Heart left ventricle (tissue), 16 donors: Measurements from ENCODE around the gene UTY. TPM values are rescaled to one million over a fixed set of nuclear protein-coding genes. Genes with fewer than 3 reads are reported as not detected.

Experiments used
- ATAC-seq, 4 donors: fragments of 200-7000 bp; cut with Tn5 transposase; one replicate each; pipeline ENCODE4 v1.9.1; 2020 to 2022; ENCODE audit warnings: moderate library complexity in 4 of 4, mild to moderate bottlenecking in 3 of 4, moderate number of reproducible peaks in 1 of 4
- DNase-seq, 5 donors: peaks; one replicate each; pipeline ENCODE4 v3.0.0-alpha.2; 2020
- H3K27ac ChIP-seq, 12 donors: fragments of 200-600 bp; sonication (generic) in 4 of 12; one replicate each; pipeline versions ENCODE4 v1.5.0 to v1.8.0; 2016 to 2022; ENCODE audit warnings: mild to moderate bottlenecking in 2 of 12
- H3K27me3 ChIP-seq, 9 donors: fragments of 200-600 bp; sonication (generic) in 2 of 9; one replicate each; pipeline versions ENCODE4 v1.5.1 to v1.8.0; 2016 to 2022; ENCODE audit warnings: mild to moderate bottlenecking in 3 of 9
- H3K36me3 ChIP-seq, 9 donors: fragments of 200-600 bp; sonication (generic) in 2 of 9; one replicate each; pipeline versions ENCODE4 v1.5.0 to v1.8.0; 2018 to 2022; ENCODE audit warnings: mild to moderate bottlenecking in 2 of 9
- H3K4me1 ChIP-seq, 12 donors: fragments of 200-600 bp; sonication (generic) in 4 of 12; one replicate each; pipeline versions ENCODE4 v1.5.0 to v1.8.0; 2016 to 2022; ENCODE audit warnings: mild to moderate bottlenecking in 3 of 12
- H3K4me3 ChIP-seq, 12 donors: fragments of 200-600 bp; sonication (generic) in 4 of 12; one replicate each; pipeline versions ENCODE4 v1.5.0 to v1.8.0; 2017 to 2022; ENCODE audit warnings: mild to moderate bottlenecking in 9 of 12, moderate library complexity in 4 of 12
- H3K9me3 ChIP-seq, 12 donors: fragments of 200-600 bp; sonication (generic) in 4 of 12; one replicate each; pipeline versions ENCODE4 v1.5.0 to v1.8.0; 2016 to 2022; ENCODE audit warnings: mild to moderate bottlenecking in 1 of 12
- POLR2A ChIP-seq, 2 donors: fragments of 450-650 bp; IDR thresholded peaks; one replicate each; pipeline ENCODE4 v1.6.1; 2017; ENCODE audit warnings: antibody characterized with exemption in 2 of 2, mild to moderate bottlenecking in 2 of 2, moderate library complexity in 2 of 2
- WGBS, 4 donors: extraction: QIAGEN DNeasy Blood & Tissue Kit in 2 of 4; methylation state at CpG; one replicate each; pipeline versions ENCODE4 v1.1.5 to v1.1.7; 2013 to 2018; 5-methylcytosine and 5-hydroxymethylcytosine counted together
- intact Hi-C, 10 donors: fragments of 100-400 bp; cut with DNase I; formaldehyde crosslinking; loops; one replicate each; pipeline versions ENCODE4 v1.11.1 to v1.14.2; 2022
- polyA plus RNA-seq, 2 donors: library from polyadenylated mRNA; stranded (reverse); fragments of 200-250 nt; gene quantifications; one replicate each; pipeline ENCODE4 v1.2.3, GENCODE V29; 2013
- total RNA-seq, 9 donors: library from RNA; depleted of rRNA in 2 of 9; stranded (reverse); fragments of >200 nt in 2 of 9; fragmentation: NEBNext Ultra II Directional in 3 of 9; extraction: Animal tissue kit (Norgen Biotek cat#: 25700) in 3 of 9; gene quantifications; one replicate each; pipeline versions ENCODE4 v1.1.0 to v1.2.4, GENCODE V29; 2016 to 2023
- TF ChIP-seq, protein P1 (sequence below), 12 donors: fragments of 200-600 bp; sonication (generic) in 4 of 12; IDR thresholded peaks; one replicate each; pipeline versions ENCODE4 v1.5.0 to v1.8.0; 2018 to 2022; ENCODE audit warnings: antibody characterized with exemption in 12 of 12, mild to moderate bottlenecking in 5 of 12
- donor health status: ischemic (EF 13 %, LVEDD 7.1; RV severe dilation, severe dysfunction).
- donor health status: healthy with polysubstance abuse.
- donor health status: DM: no; HTN: yes; CAD: no.
- donor health status: DM: no; HTN: no; CAD: no.
- donor health status: ischemic (EF 25% LVEDD 6.9; RV normal size, moderate dysfunction).
- donor health status: ischemic (EF 25% LVEDD 5.7; RV mildly dilated, moderate dysfunction).
- donor health status: healthy.
- donor health status: DM: yes; HTN: yes; CAD: no.
- donor health status: ischemic (EF 35%, LVEDD 5.7; RV mildly dilated, moderate dysfunction).
- donor health status: nonischemic (EF 11% LVEDD 7.7; RV severe dilation, severe dysfunction).
- donor health status: DM: yes; HTN: yes; CAD: no.
- donor health status: PGD.
- donor health status: ischemic (EF 29% LVEDD 5.4; RV normal size, mild dysfunction).
- donor health status: nonischemic (EF 23%, LVEDD 6.1; RV moderate dilation, normal function).

Gene UTY
- total and polyA plus RNA-seq, 11 donors, result 2.6 to 17.3 (median 11.3) TPM; not detected in 5

DNA sequence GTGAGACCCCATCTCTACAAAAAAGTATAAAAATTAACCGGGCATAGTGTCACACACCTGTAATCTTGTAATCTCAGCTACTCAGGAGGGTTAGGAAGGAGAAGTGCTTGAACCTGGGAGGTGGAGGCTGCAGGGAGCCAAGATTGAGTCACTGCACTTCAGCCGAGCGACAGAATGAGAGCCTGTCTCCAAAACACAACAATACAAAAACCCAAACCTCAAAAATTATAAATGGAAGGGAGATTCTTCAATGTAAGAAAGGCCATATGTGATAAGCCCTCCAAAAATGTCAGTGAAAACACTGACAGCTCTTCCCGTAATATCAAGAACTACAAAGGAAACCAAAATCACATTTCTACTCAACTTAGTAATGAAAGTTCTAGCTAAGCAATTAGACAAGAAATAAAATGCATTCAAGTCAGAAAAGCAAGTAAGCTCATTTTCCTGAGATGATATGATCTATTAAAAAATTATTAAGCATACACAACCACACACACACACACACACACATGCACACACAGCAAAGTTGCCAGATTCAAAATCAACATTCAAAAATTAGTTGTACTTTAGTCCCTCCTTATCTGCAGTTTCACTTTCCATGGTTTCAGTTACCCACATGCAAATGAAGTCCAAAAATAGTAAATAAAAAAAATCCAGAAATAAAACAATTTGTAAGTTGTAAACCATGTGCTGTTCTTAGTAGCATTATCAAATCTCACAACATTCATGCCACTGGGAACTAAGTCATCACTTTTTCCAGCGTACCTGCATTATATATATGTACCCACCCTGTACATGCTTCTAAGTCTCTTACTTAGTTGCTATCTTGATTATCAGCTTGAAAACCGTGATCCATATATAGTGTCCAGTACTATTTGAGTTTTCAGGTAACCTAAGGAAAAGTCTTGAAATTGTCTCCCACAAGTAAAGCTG lies 108.7 kb downstream of the UTY start:
- DNase-seq, result no peak
- Histone ChIP-seq H3K36me3 (peaks cover 0 to 26% (median 0%) of the 10 kb centered on the region in 9 donors), H3K4me3 (no peak overlapping the region), H3K27me3 (no peaks in the 10 kb centered on the region), H3K4me1 (peaks cover 0 to 10% (median 0%) of the 10 kb centered on the region in 12 donors), H3K9me3 (no peaks in the 10 kb centered on the region), H3K27ac (no peak overlapping the region)
- WGBS, 4 donors, result 76 to 80% methylated on average over 6 of the region's 6 CpGs; no CpG with 5 or more reads in 2 of the 4 donors
- ATAC-seq, result no peak
- TF ChIP-seq POLR2A (IDR thresholded peaks at IDR 0.05), result no peak
- TF ChIP-seq, protein P1, sequence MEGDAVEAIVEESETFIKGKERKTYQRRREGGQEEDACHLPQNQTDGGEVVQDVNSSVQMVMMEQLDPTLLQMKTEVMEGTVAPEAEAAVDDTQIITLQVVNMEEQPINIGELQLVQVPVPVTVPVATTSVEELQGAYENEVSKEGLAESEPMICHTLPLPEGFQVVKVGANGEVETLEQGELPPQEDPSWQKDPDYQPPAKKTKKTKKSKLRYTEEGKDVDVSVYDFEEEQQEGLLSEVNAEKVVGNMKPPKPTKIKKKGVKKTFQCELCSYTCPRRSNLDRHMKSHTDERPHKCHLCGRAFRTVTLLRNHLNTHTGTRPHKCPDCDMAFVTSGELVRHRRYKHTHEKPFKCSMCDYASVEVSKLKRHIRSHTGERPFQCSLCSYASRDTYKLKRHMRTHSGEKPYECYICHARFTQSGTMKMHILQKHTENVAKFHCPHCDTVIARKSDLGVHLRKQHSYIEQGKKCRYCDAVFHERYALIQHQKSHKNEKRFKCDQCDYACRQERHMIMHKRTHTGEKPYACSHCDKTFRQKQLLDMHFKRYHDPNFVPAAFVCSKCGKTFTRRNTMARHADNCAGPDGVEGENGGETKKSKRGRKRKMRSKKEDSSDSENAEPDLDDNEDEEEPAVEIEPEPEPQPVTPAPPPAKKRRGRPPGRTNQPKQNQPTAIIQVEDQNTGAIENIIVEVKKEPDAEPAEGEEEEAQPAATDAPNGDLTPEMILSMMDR (IDR thresholded peaks at IDR 0.05), result no peak
- intact Hi-C loops, result no loop called here

DNA sequence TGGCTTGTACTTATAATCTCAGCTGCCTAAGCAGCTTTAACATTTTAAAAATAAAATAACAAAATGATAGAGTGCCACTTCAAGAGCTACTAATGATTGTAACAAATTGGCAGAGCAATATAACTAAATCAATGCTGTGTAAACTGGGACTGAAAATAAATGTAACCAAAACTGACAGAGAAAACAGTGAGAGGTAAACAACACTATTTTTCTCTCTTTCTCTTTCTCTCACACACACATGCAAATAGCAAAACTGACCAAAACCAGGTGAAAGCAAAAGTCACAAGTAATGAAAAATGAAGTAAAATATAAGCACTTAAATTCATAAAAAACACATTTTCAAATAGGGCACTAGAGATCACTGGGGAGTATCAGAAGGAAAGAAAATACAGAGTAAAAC lies 109.6 kb downstream of the UTY start:
- TF ChIP-seq, protein P1 (IDR thresholded peaks at IDR 0.05), result no peak
- TF ChIP-seq POLR2A (IDR thresholded peaks at IDR 0.05), result no peak
- Histone ChIP-seq H3K9me3 (no peaks in the 10 kb centered on the region), H3K27ac (no peak overlapping the region), H3K36me3 (peaks cover 0 to 34% (median 0%) of the 10 kb centered on the region in 9 donors), H3K4me1 (peaks cover 0 to 10% (median 0%) of the 10 kb centered on the region in 12 donors), H3K27me3 (no peaks in the 10 kb centered on the region), H3K4me3 (no peak overlapping the region)
- intact Hi-C loops, result no loop called here
- no peak for ATAC-seq
- DNase-seq, result no peak

DNA sequence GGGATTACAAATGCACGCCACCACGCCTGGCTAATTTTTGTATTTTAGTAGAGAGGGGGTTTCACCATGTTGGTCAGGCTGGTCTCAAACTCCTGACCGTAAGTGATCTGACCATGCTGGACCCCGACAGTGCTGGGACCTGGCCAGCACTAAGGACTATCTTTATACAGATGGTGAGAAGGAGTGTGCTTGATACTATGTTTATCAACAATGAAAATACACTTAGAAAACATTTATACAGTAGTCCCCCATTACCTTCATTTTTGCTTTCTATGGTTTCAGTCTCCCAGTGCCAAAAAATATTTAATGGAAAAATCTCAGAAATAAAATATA lies 111.4 kb downstream of the UTY start:
- Histone ChIP-seq H3K4me3 (no peak overlapping the region), H3K27ac (no peak overlapping the region), H3K36me3 (peaks cover 0 to 41% (median 0%) of the 10 kb centered on the region in 9 donors), H3K4me1 (peaks cover 0 to 10% (median 0%) of the 10 kb centered on the region in 12 donors), H3K9me3 (no peaks in the 10 kb centered on the region), H3K27me3 (no peaks in the 10 kb centered on the region)
- WGBS, 4 donors, result 94 to 97% methylated on average over 4 of the region's 4 CpGs; no CpG with 5 or more reads in 2 of the 4 donors
- intact Hi-C loops, result loop anchor here in 1 of 10 donors (10.0 kb wide), 1 partner anchor 64 kb away; no protein-coding TSS in a partner anchor
- TF ChIP-seq, protein P1 (IDR thresholded peaks at IDR 0.05), result no peak
- no peak for TF ChIP-seq POLR2A (IDR thresholded peaks at IDR 0.05)
- DNase-seq (no peak), ATAC-seq (no peak)

DNA sequence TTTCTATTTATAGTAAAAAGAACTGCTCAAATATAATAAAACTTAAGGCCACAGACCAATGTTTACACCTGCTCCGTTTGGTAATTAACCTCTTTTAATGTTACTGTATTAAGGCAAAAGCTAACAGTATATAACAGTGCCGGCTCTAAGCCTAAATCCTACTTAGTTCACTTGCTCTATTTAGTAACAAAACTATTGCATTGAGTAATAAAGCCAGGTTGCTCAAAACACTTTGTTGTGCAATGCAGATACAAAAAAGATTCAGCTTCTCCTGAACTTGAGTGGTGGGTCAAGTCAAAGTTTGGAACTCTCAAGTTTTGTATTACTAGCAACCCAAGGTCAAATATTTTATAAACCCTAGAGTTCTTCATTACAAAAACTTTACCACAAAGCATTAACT lies 116.2 kb downstream of the UTY start:
- H3K27me3 ChIP-seq, result no peaks in the 10 kb centered on the region
- H3K9me3 ChIP-seq, result no peaks in the 10 kb centered on the region
- peaks cover 0 to 54% (median 0%) of the 10 kb centered on the region in 9 donors for H3K36me3 ChIP-seq
- TF ChIP-seq, protein P1 (IDR thresholded peaks at IDR 0.05), result no peak
- TF ChIP-seq POLR2A (IDR thresholded peaks at IDR 0.05), result no peak
- H3K4me1 ChIP-seq, result peaks cover 0 to 5% (median 0%) of the 10 kb centered on the region in 12 donors
- H3K27ac ChIP-seq, result no peak overlapping the region
- H3K4me3 ChIP-seq, result no peak overlapping the region
- DNase-seq (no peak), ATAC-seq (no peak)
- 93 to 94% methylated on average over 2 of the region's 2 CpGs; no CpG with 5 or more reads in 2 of the 4 donors for WGBS, 4 donors
- intact Hi-C loops, result loop anchor here in 1 of 10 donors (10.0 kb wide), 1 partner anchor 59 kb away; no protein-coding TSS in a partner anchor
